Adrenal gland (tissue), 5 donors: Measurements from ENCODE around the gene PDK4.

Experiments
- POLR2A ChIP-seq, 2 donors: fragments of 450-650 bp; IDR thresholded peaks; one replicate each; pipeline ENCODE4 v1.6.1; 2017; ENCODE audit warnings: antibody characterized with exemption in 2 of 2, mild to moderate bottlenecking in 2 of 2, moderate library complexity in 1 of 2
- TF ChIP-seq, protein P1 (sequence below), 6 experiments: fragments of 450-650 bp in 4 of 6; fragments of 200-600 bp in 2 of 6; sonication (generic) in 1 of 6; IDR thresholded peaks; 1 replicate in 5 of 6; 2 replicates in 1 of 6; pipeline versions ENCODE4 v1.5.1 to v1.8.0; 2016 to 2021; ENCODE audit warnings: antibody characterized with exemption in 6 of 6, mild to moderate bottlenecking in 2 of 6, moderate library complexity in 1 of 6
- donor health status: DM: no; HTN: no; CAD: no.

DNA sequence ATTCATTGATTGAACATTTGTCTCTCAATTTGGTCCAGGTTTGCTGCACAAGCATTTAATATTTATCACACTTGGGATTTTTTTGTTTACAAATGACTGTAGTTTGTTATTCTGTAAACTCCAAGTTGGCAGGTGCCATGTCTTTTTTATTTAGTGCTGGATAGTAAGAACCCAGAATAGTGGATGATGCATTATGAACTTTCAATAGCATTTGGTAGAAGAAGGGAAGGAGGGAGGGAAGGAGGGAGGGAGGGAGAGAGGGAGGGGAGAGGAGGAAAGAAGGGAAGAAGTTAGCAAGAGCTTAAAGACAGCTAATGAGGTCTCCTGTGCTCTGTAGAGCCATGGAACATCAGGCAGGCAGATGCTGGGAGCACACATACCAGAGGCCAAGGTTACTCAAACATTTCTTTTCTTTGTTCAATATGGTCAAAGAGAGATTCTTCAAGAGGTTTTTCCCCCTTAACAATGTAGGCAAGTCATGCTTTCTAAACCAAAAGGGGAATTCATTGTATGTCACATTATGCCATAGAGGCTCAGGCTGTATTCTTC, 25.8 kb upstream of the PDK4 start:
- no peak for TF ChIP-seq POLR2A (IDR thresholded peaks at IDR 0.05)
- TF ChIP-seq, protein P1, sequence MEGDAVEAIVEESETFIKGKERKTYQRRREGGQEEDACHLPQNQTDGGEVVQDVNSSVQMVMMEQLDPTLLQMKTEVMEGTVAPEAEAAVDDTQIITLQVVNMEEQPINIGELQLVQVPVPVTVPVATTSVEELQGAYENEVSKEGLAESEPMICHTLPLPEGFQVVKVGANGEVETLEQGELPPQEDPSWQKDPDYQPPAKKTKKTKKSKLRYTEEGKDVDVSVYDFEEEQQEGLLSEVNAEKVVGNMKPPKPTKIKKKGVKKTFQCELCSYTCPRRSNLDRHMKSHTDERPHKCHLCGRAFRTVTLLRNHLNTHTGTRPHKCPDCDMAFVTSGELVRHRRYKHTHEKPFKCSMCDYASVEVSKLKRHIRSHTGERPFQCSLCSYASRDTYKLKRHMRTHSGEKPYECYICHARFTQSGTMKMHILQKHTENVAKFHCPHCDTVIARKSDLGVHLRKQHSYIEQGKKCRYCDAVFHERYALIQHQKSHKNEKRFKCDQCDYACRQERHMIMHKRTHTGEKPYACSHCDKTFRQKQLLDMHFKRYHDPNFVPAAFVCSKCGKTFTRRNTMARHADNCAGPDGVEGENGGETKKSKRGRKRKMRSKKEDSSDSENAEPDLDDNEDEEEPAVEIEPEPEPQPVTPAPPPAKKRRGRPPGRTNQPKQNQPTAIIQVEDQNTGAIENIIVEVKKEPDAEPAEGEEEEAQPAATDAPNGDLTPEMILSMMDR (IDR thresholded peaks at IDR 0.05) = no peak
